Measurements from ENCODE around the gene RHCE.
"Not testable (repeated sequence)": the region's sequence is repeated elsewhere in the genome, so short reads cannot be mapped to it uniquely, and the experiment has no call there.

The RHCE gene

DNA sequence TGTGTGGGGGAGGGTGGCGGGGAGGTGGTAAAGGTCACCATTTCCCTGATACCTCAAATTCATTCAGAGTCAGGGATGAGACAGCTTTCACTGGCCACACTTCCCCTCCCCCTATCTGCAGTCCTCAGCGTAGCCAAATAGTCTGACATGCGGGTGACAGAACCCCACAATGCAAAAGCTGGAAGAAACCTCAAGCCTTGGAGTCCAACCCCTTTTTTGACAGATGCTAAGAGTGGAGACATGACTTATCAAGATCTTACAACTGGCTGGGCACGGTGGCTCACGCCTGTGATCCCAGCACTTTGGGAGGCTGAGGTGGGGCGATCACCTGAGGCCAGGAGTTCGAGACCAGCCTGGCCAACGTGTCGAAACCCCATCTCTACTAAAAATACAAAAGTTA lies 98.5 kb downstream of the RHCE start:
- not testable (repeated sequence) for DNase-seq (ENCODE audit: low read depth); H3K4me3 ChIP-seq (ENCODE audit: low read depth, low read length)

DNA sequence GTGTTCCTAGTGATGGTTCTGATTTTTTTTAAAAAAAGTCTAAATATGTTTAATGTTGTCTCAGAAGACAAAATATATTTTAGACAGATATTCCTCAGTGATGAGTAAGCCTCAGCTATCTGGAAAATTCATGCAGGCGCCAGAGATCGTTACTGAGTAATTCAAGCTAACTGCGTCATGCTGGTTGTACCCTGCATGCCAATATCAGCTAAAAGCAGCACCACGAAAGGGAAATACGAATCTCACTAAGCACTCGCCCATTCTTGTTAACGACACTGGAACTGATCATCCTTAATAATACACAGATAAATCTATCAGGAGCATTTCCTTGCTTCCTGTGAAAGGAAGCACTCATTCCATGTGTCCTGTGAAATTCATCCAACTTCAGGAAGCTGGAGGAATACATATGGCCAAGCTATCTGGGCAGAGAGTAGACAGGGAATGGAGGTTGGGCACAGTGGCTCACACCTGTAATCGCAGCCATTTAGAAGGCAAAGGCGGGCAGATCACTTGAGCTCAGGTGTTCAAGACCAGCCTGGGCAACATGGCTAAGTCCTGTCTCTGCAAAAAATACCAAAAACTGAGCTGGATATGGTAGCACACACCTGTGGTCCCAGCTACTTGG lies 100.2 kb downstream of the RHCE start:
- not testable (repeated sequence) for H3K4me3 ChIP-seq (ENCODE audit: low read depth, low read length)
- DNase-seq (ENCODE audit: low read depth): peak; percentile 76

DNA sequence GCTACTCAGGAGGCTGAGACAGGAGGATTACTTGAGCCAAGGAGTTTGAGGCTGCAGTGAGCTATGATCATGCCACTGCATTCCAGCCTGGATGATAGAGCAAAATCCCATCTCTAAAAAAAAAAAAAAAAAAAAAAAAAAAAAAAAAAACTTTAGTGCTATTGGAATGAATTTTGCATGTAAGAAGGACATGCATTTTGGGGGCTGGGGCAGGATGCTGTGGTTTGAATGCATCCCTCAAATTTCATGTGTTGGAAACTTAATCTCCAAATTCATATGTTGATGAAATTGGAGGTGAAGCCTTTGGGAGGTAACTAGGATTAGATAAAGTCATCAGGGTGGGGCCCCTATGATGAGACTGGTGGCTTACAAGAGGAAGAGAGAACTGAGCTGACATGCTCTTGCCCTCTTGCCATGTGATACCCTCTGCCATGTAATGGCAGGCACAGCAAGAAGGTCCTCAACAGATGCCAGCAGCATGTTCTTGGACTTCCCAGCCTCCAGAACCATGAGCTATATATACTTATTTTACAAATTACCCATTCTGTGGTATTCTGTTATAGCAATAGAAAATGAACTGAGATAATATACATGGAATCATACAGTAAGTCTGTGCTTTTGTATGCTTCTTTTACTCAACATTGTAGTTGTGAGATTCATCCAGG lies 107.7 kb downstream of the RHCE start:
- H3K4me3 ChIP-seq (ENCODE audit: low read depth, low read length); DNase-seq (ENCODE audit: low read depth): not testable (repeated sequence)

Data from skeletal muscle cell (primary cell).